ENCODE results near the gene NISCH.

Gene NISCH

DNA sequence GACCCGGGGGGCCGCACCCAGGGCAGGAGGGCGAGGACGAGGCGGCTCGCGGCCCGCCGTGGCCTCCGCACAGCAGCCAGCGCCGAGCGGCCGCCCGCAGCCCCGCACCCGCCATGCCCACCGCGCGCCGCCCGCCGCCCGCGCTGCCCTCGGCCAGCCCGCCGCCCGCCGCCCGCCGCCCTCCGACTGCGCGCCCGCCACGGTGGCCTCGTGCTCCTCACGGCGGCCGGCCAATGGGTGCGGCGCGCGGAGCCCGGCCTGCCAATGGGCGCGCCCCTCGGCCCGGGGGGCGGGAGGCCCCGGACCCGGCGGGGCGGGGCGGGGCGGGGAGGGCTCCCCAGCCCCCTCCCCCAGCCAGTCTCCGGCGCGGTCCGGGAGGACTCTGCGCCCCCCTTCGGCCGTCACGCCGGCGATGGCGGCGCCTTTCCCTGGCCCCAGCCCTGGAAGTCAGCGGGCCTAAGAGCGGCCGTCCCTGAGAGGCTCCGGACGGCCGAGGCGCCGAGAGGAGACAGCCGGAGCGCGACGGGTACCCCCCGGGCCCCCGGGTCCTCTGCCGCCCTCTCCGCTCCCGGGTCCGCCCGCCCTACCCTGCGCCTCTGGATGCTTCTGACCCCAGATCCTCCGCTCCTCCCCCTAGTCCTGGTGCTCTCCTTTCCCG is 78.3 kb downstream of the NISCH start, which contains the start of gene NT5DC2:
TSS of gene NT5DC2 (minus strand) at position 235 of the 658 bp plus-strand sequence. CDS start at position 115, 120 bp downstream.
- TF ChIP-seq CTCF (IDR thresholded peaks at IDR 0.05) = no peak

DNA sequence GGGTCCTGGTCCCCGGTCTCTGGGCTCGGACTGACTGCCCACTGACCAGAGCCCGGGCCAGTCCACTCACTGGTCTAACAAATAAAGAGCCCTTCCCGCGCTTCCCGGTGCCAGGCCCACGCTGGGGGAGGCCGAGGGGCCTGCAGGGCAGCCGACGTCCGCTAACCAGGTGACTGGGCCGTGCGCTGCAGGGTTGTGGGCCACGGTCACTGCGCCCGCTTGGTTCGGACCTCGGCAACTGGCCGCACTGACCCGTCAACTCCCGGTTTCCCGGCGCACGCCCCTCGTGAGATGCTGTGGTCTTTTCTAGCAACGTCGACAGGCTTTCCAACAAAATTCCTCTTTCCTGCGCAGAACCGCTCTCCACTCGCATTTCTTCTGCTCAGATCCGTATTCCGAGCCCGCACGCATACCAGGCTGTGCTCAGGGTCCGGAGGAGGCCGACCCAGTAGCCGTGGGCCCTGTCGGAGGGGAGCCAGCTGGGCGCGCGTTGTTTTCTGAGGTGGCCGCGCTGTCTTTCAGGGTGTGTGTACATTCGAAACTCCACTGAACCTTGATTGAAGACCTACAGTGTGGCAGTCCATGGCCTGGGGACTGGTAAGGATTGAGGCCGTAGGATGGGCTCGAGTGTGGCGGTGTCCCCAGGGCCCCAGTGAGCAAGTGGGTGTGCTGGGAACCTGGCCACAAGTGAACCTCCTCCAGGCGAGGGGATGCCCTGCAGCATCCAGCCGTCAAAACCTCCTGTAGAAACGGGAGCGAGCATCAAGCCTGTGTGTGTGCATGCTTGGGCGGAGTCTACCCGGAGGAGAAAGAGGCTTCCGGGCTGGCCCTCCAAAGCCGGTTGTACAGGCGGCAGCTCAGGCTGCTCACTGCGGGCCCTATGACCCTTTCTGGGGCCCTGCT is 79.1 kb downstream of the NISCH start:
- TF ChIP-seq CTCF (IDR thresholded peaks at IDR 0.05) = no peak

DNA sequence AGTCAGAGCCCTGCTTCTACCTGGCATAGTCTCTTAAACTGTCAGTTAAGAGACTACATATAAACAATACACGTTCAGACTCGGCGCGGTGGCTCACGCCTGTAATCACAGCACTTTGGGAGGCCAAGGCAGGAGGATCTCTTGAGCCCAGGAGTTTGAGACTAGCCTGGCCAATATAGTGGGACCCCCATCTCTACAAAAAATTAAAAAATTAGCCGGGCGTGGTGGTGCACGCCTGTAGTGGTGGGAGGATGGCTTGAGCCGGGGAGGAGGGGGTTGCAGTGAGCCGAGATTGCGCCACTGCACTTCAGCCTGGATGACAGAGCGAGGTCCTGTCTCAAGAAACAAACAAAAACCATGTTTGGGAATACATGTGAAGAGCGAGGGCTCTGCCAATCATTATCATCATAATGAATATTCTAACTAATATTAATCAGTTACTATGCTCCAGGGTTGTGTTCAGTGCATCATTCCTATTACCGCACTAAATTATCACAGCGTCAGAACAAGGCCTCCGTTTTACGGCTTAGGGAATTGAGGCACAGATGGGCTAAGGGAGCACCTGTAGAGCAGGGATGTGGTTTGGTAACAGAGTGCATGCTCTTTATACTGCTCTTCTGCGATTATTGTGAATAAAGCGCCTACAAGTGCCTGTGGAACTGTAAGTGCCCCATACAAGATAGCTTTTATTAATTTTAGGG is 80.2 kb downstream of the NISCH start:
- TF ChIP-seq CTCF (IDR thresholded peaks at IDR 0.05) = no peak

- TF ChIP-seq CTCF (IDR thresholded peaks at IDR 0.05) = no peak
These were observed 80.6 kb downstream of the NISCH start for GRCh38 chr3:52536112-52536368.

DNA sequence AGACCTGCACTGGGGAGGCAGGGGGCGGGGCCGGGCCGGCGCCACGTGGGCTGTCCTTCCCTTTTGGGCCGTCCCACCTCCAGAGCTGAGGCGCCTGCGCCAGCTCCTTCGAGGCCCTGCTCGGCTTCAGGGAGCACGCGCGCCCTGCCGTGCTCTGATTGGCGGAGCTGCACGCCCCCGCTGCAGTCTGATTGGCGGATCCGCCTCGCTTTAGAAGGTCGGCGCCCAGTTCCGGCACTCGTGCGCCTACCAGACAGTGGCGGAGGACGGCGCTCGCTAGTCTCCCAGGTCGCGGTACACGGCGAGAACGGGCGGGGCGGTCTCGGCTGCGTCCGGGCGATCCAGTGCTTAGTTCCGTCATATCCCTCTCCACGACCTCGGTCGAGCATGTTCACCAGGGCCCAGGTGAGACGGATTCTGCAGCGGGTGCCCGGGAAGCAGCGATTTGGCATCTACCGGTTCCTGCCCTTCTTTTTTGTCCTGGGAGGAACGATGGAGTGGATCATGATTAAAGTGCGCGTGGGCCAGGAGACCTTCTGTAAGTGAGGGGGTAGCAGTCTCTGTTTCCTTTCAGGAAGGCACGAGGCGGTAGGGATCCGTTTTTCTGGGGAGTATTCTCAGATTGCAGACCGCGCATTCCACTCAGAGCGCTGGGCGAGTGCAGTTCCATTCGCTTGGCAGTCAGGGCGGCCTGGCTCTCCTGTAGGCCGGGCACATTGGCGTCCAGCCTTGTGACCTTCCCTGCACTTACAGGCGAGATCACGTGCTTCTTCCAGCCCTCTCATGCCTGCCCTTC is 81.2 kb downstream of the NISCH start, which contains the start of gene UQCC5:
TSS of gene UQCC5 (plus strand) at position 237 of the 796 bp plus-strand sequence. CDS start at position 388, 151 bp downstream.
- TF ChIP-seq CTCF (IDR thresholded peaks at IDR 0.05) = no peak

DNA sequence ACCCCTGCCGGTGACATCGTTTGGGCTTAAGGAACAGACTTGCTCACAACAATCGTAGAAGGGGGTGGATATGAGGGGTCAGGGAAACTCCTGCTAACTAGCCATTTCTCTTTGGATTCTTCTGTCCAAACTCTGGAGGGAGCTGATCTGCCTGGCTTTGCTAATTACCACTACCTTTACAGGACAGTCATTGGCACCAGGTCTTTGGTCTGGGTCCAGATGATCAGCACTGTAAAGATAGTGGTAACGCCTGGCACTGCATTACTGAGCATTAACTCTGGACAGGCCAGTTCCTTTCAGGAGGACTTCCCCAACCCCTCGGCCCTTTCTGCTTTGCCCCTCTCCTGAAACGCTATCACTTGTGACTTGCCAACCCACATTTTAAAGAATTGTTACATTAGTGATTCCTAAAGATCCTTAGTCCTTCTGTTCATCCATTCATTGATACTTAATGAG is 81.8 kb downstream of the NISCH start:
- TF ChIP-seq CTCF (IDR thresholded peaks at IDR 0.05) = no peak
